Stimulated activated CD4-positive, alpha-beta T cell treated with anti-CD3 and anti-CD28 coated beads, TNF-alpha, amount 100 ng/mL, for 4 hours (primary cell): ENCODE results near the gene GPR68.
"Not testable (repeated sequence)": the region's sequence is repeated elsewhere in the genome, so short reads cannot be mapped to it uniquely, and the experiment has no call there.

Source experiments
- DNase-seq, 3 experiments: peaks; one replicate each; pipeline ENCODE4 v3.0.0-alpha.2; 2020; ENCODE audit warnings: low read depth in 3 of 3

Gene GPR68

DNA sequence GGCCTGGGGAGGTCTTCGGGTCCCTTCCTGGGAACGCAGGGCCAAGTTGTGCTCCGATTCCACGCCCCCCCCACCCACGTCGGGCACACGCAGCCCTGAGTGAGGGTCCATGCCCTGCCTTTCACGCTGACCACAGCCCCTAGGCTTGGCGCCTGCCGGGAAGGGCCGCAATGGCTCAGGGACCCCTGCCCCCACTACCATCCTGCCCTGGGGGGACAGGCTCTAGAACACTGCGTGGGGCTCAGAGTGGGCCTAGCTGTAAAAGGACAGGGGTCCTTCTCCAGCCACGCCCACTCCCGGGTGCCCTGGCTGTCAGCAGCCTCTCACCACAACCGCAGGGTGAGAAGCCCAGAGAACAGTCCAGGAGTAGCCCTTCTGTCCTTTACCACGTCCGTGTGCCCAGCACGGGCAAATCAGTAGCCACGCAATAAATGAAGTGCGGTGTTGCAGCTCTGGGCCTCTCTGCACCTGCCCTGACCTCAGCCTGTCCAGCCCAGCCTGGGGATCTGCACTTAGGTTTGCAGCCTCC lies 9.4 kb upstream of the GPR68 start:
- no peak for DNase-seq

DNA sequence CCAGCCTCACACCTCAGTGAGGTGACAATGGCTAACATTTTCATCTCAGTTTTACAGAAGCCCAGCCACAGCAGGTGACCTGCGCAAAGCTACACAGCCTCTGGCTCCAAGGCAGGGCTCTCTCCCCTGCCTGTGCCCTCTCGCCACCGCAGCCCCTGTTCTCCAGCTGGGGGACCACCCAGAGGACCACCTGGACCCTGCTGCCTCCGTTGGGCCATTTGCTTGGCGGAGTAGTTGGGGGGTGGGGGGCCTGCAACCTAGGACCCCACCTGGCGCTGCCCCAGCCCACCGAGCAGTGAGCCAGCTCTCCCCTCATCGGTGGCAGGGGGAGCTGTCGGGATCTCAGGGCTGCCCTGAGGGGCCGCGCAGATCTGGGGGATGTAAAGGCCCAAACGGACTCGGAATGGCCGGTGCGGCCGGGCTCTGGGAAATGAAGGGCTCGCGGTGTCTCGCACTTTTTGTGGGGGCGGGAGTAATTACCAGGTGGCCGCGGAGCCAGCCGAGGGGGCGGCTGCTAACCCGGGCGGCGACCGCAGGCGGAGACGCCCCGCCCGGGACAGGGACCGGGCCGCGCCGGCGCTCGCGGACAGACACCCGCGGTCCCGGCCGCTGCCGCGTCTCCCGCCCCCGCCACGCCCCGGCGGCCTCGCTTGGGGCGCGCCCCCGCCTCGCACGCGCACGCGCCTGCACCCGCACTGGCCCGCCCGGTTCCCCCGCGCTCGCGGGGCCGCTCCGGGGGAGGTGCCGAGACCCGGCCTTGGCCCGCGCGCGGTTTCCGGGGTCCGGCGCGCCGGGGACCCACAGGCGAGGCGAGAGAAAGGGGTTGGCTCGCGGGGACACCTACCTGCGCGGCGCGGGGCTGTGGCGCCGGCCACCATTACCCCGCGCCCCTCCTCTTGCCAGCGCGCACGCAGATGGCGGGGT lies 8.6 kb upstream of the GPR68 start:
- DNase-seq: no peak

DNA sequence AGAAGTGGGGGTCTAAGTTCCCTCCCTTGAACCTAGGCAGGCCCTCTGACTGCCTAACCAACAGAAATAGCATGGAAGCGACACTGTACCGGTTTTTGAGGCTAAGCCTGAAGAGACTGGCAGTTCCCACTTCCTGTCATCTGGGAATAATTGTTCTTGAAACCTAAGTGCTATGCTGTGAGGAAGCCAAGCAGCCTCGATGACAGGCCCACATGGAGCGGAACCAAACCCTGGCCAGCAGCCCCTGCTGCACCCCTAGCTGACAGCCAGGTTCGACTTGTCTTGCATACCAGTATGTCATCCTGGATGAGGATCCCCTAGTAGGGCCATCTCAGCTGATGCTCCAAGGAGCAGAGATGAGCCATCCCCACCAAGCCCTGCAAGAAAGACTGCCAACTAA lies 6.4 kb upstream of the GPR68 start:
- DNase-seq: no peak

DNA sequence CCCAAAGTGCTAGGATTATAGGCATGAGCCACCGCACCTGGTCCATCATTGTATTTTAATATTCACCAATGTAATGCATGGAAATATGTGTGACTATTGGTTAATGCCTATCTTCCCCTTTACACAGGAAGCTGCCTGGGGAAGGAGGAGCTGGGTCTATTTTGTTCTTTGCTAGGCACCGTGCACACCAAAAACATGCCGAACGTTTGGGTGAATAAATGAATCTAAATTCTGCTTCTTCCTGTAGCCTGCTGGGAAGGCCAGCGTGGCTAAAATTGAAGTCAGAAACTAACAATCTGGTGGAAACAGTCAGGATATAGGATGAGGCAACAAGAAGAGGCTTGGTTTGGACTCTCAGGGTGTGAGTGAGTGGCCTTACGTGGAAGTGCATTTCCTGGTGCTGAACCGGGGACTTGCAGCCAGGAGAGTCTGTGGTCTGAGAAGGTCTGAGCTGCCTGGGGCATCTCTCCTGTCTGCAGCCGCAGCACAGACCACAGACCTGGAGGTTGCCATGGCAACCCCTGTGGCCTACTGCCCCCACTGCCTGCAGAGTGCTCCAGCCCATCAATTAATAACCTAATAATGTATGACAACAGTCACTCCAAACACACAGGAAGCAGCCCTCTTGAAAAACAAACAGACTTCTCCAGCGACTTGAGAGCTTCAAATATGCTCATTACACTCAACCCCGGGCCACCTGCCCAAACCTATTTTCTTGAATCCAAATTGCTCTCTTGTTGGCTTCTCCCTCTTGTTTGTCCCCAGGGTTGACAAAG lies 5.5 kb upstream of the GPR68 start:
- no peak for DNase-seq

DNA sequence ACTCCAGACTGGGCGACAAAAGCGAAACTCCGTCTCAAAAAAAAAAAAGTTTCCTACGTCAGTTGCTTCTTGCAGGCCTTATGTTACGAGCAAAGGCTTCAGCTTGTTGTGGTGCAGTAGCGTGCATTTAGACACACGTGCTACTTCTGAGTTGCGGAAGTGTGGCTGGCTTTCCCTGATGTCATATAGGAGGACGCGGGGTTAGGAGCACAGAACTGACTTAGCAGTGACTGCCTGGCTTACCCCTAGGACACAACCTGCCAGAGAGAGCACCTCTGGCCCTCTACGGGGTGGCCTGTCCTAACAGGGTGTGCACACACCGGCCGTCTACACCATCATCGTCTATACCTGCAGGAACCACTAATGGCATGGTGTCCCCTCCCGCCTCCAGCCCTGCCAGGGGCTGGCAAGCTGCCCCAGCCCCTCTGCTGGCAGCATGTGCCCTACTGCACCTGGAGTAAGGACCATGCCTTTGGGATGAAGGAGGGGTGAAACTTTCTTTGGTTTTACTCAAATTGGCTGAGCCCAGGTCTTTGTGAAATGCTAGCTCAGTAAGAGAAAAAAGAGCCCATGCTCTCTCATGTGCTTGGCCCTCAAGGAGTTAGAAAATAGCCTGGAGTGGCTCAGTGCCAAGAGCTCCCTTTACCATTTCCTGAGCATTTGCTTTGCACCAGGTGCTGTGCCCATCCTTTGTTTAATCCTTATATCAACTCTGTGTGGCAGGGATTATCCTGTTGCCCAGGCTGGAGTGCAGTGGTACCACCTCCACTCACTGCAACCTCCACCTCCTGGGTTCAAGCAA lies 1.7 kb upstream of the GPR68 start:
- peak in 1 of 3 experiments; percentile 60 for DNase-seq

DNA sequence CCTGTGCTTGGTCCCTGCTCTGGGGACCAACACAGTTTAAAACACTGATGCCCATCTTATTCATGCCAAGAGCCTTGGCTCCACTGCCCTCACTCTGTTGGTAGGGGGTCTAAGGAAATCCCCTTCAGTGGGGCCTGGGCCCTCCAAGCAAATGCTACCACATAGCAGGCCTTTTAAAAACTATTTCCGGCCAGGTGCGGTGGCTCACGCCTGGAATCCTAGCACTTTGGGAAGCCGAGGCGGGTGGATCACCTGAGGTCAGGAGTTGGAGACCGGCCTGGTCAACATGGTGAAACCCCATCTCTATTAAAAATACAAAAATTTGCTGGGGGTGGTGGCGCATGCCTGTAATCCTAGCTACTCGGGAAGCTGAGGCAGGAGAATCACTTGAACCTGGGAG lies 1.1 kb upstream of the GPR68 start:
- DNase-seq: not testable (repeated sequence)

DNA sequence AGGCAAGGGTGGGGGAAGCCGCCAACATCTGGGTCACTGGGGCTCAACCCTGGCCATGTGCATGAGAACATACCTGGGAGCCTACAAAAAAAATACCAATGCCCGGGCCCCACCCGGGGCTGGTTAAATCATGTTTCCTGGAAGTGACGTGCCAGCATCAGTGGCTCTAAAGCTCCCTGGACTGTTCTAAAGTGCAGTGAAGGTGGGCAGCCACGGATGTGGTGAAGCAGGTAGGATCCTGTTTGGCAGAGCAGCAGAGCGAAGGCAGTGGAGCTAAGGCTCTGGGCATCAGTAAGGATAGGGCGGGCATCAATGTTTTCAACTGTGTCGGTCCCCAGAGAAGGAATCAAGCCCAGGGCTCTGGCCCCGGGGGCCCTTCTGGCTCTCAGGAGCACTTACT lies 525 bp upstream of the GPR68 start:
- peak in 1 of 3 experiments; percentile 65 for DNase-seq

DNA sequence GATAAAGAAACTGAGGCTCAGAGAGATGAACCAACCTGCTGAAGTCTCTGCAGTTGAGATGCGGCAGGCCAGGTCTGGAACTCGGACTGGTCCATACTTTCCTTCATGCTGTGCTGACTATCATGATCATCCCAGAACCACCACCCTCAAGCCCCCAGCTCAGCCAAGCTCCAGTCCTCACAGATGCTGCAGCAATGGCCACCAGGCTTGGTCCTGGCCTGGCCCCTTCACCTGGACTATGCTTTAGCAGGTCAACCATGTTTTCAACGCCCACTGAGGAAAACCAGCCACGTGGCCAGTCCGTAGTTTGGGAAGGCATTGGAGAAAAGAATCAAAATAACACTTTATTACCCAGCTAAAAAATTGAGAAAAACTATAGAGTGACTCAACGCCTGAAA lies 1.4 kb downstream of the GPR68 start:
- DNase-seq: no peak

DNA sequence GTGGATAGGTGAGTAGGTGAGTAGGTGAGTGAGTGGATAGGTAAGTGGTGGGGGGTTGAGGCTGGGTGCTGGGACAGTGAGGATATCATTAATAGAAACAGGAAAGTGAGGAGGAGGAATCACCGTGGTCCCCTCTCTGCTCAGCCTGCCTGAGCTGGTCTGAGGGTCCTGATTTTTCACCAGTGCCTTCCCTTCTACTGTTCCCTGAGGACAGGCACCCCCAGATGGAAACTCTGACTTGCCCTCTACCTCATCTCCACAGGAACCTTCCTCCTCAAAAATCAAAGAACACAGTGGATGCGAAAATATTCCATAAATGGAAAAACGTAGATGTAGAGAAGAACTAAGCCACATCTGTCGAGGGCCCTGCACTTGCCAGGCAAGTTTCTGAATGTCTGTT lies 1.9 kb downstream of the GPR68 start:
- DNase-seq: no peak

DNA sequence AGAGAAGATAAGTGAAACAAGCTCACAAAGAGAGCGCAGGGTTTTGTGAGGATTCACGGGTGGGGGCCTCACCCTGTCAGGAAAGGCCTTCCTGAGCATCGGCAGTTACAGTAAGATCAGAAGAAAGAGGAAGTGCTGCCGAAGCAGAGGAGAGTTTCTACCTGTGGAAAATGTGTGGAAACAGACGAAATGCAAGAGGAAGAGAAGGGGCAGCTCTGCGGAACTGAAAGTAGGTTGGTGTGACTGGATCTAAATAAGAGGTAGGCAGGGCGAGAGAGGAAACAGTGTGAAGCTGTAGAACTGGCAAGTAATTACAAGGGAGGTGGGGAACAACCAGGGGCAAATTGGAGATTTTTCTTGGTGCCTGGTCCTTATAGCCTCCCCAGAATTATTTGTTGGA lies 2.6 kb downstream of the GPR68 start:
- DNase-seq: no peak

DNA sequence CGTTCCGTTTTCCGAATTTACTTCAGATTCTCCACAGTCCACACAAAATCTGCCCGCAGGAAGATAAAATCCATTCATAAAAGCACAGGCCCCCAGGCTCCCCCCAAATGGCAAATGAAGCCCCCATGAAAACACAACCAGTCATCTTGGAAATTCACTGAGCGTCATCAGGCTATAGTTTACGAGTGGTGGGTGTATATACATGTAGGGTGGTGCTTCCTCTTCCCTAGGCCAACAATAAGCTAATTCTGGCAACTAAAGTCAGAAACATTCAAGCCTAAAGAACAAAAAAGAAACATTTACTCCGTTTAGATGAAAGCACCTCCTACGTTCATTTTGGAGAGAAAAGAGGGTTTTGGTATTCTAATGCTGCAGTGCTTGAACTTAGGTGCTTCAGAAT lies 5.8 kb downstream of the GPR68 start:
- no peak for DNase-seq

DNA sequence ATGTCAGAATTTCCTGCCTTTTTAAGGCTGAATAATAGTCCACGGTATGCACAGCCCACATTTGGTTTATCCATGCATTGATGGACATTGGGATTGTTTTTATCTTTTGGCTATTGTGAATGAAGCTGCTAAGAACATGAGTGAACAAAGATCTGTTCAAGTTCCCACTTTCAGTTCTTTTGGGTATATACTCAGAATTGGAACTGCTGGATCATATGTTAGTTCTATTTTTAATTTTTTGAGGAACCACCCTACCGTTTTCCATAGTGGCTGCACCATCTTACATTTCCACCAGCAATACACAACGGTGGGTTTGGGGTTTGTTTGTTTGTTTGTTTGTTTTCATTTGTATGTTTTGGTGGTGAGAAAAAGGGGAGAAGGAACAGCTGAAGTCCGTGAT lies 6.4 kb downstream of the GPR68 start:
- no peak for DNase-seq

DNA sequence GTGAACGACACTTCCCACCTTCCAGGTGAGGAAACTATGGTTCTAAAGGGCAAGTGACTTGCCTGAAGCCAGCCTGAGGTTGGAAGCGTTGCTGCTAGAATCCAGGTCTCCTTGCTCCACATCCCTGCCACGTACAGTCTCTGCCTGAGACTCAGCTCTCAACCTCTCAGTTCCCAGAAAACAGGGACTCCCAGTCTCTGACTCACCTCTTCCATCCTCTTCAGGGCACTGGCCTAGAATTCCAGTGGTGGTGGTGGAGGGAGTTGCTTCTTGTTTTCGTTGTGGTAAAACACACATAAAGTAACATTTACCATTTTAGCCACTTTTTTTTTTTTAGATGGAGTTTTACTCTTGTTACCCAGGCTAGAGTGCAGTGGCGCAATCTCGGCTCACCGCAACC lies 7.3 kb downstream of the GPR68 start:
- DNase-seq: no peak

DNA sequence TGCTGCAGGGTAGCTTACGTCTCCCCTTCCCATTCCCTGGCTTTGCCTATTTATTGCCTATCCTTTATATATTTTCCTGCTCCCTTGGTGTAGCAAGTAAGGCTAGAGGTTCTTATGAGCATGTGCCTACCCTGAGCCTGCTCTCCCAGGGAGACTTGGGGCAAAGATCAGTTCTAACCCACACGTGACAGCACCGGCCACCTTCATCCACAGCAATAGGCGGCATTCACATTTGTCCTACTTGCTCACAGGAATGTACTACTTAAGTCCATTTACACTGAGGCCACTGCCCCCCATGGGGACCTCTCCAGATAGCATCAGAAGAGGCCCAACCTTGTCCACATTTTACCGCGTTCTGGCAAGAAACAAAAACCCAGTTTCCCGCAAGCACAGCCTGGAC lies 8.7 kb downstream of the GPR68 start:
- no peak for DNase-seq

DNA sequence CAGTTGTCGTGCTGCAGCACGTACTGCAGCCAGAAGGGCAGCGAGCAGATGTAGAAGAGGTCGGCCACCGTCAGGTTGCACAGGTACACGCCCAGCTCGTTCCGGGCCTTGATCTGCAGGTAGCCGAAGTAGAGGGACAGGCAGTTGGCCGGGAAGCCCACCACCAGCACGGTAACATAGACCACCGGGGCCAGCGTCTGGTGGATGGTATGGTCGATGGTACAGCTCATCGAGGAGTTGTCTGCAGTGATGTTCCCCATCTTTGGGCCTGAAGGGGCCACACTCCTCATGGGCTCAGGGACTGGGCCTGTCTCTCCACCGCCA lies 9.8 kb downstream of the GPR68 start:
- DNase-seq: no peak

DNA sequence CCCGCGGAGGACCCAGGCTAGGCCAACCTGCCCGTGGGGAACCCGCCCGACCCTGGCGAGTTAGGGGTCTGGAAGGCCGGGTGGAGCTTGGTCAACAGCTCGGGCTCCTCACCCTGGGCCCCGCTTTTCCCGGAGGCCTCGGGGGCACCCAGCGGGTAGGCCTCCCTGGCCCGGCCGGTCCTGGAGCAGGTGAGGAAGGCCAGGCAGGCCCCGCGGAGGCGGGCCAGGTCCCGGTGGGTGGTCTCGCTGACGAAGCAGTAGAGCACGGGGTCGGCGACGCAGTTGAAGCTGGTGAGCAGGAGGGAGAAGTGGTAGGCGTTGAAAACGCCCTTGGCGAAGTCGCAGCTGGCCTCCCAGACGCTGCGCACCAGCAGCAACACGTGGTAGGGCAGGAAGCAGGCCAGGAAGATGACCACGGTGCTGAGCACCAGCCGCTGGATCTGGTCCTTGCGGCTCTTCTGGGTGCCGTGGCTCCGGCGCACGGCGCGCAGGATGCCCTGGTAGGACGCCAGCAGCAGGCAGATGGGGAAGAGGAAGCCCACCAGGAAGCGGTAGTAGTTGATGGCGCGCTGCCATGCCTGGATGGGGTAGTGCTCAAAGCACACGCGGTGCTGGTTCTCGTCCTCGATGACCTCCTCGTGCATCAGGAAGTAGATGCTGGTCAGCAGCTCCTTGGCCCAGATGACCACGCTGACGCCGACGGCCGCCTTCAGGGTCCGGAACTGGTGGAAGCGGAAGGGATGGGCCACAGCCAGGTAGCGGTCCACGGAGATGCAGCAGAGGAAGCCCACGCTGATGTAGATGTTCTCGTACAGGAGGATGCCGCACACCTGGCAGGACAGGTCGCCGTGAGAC lies 10.3 kb downstream of the GPR68 start:
- no peak for DNase-seq

DNA sequence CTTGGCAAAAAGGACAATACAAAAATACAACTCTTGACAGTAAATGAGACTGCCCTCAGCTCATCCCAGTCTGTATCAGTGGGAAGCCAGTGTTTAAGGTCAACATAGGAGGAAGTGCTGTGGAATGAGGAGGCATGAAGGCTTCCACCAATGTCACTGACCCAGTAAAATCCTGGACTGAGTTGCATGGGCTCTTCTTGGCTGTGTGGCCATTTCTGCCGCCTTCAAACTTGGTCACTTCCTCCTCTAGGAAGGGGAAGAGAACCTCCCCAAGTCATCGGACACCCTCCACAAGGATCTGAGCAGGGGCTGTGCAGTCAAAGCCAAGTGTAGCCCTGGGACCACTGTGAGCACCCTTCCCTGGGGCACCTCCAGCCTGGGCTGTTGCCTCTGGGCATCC lies 11.9 kb downstream of the GPR68 start:
- DNase-seq: no peak

DNA sequence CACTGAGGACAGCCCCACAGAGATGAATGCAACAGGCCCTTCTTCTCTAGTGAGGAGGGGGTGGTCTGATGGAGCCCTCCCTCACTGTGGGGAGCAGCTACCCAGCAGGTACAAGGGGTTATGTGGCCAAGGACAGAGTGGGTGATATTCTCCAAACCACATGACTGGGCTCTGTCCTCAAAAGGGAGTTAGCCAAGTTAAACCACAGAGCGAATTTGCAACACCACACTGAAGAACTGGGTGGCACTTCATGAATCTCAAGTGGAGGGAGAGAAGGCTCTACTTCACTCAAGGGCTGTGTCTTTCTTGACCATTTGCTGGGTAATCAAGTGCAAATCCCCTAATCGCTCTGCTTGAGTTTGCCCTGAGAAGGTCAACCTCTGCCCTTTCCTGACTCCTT lies 12.5 kb downstream of the GPR68 start:
- DNase-seq: no peak

DNA sequence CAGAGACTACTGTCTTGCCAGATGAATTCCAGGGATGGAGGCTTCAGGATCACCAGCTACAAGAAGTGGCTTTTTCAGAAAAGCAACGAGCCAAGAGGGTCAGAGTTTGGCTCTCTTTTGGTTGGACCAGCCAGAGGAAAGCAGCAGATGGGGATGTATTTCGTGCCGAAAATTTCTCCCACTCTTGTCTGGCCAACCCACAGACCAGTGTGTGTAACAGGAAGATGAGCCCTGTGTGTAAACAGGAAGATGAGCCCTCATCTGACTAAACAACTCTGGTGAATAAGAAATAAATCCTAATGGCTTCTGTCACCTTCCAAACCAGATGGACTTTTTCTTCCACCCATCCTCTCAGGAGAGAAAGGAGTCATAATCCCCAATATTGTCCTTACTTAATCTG lies 13.1 kb downstream of the GPR68 start:
- DNase-seq: no peak

DNA sequence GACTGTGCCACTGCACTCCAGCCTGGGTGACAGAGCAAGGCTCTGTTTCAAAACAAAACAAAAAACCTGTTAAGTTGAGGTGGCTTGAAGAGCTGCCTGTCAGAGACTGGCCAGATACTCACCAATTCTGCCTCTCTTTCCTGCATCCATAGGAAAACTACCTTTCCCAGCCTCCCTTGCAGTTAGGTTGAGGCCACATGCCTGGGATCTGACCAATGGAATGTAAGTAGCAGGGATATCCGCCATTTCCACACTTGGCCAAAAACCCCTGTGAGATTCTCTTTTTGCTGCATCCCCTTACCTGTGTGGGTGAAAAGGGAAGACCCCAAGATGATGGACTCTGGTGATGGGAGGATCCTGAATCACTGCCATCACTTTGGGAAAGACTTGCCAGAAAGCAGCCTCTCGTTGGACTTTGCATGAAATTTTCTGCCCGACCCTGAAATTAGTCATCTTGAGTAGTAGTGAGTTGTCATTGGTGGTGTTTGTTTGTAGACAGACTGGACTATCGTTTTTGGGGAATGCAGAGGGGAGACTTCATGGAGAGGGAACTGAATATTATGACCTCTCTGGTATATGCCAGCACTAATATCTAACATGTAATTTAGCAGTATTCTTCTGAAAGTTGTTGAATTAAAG lies 14.0 kb downstream of the GPR68 start:
- no peak for DNase-seq

DNA sequence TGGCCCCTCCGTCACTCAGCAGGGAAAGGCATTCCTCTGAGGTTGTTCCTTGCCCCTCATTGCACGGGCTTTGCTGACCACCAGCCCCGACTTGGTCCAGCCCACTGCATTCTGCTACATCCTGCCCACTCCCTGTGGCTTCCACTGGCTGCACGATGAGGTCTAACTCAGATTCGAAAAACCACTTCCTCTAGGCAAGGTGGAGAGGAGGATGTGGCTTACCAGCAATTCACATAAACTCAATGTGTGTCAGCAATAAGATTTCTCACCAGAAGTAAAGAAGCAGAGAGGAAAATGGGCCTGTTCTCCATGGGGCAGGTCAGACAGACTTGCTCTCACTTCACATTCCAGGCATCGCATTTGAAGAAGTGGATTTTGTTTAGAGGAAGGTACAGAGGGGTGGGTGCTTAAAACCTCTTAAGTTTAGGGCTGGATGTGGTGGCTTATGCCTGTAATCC lies 14.7 kb downstream of the GPR68 start:
- DNase-seq: peak in 1 of 3 experiments; percentile 23
